DOHH2 (cell line): ENCODE results near the gene LINGO3.

ENCODE experiments used
- H3F3A ChIP-seq: fragments of 200-600 bp; sonication (generic), shearing (Covaris generic); 2 replicates; pipeline ENCODE4 v1.6.0; 2016; ENCODE audit warnings: antibody characterized with exemption, mild to moderate bottlenecking; ENCODE audit not compliant: control insufficient read depth, insufficient read depth
- H3K27ac ChIP-seq: fragments of 200-600 bp; sonication (generic); 2 replicates; pipeline ENCODE4 v1.5.1; 2014; ENCODE audit warnings: low read depth, mild to moderate bottlenecking, low read length, moderate library complexity
- H3K27me3 ChIP-seq: fragments of 200-600 bp; sonication (generic); 2 replicates; pipeline ENCODE4 v1.6.1; 2014; ENCODE audit warnings: mild to moderate bottlenecking, low read length, mixed read lengths; ENCODE audit not compliant: control insufficient read depth
- H3K36me3 ChIP-seq: fragments of 200-600 bp; sonication (generic); 2 replicates; pipeline ENCODE4 v1.6.1; 2014; ENCODE audit warnings: mild to moderate bottlenecking, low read length, moderate library complexity, mixed read lengths; ENCODE audit not compliant: control insufficient read depth
- H3K4me1 ChIP-seq: fragments of 200-600 bp; sonication (generic); 2 replicates; pipeline ENCODE4 v1.6.1; 2014; ENCODE audit warnings: mild to moderate bottlenecking, low read length, mixed read lengths; ENCODE audit not compliant: control insufficient read depth
- H3K4me2 ChIP-seq: fragments of 200-600 bp; sonication (generic); 2 replicates; pipeline ENCODE4 v1.6.0; 2014; ENCODE audit warnings: mild to moderate bottlenecking, low read length, moderate library complexity
- H3K4me3 ChIP-seq: fragments of 200-600 bp; sonication (generic); 2 replicates; pipeline ENCODE4 v1.5.1; 2014; ENCODE audit warnings: mild to moderate bottlenecking, low read length, mixed read lengths
- H3K79me2 ChIP-seq: fragments of 200-600 bp; sonication (generic); 2 replicates; pipeline ENCODE4 v1.6.1; 2014; ENCODE audit warnings: mild to moderate bottlenecking, low read length, mixed read lengths; ENCODE audit not compliant: control insufficient read depth
- H3K9me2 ChIP-seq: fragments of 200-600 bp; sonication (generic); replicated peaks from 2 replicates; pipeline ENCODE4 v1.6.1; 2014; ENCODE audit warnings: mild to moderate bottlenecking, low read length, mixed read lengths; ENCODE audit not compliant: control insufficient read depth
- H3K9me3 ChIP-seq: fragments of 200-600 bp; sonication (generic); 2 replicates; pipeline ENCODE4 v1.6.1; 2014; ENCODE audit warnings: antibody characterized with exemption, low read length, mixed read lengths; ENCODE audit not compliant: control insufficient read depth, insufficient read depth
- H4K20me1 ChIP-seq: fragments of 200-600 bp; sonication (generic); 2 replicates; pipeline ENCODE4 v1.6.0; 2014; ENCODE audit warnings: low read depth, mild to moderate bottlenecking, antibody characterized with exemption, low read length, moderate library complexity; ENCODE audit not compliant: control insufficient read depth, insufficient read depth
- EZH2phosphoT487 ChIP-seq: fragments of 200-600 bp; sonication (generic); IDR thresholded peaks from 2 replicates; pipeline ENCODE4 v1.6.1; 2017; ENCODE audit warnings: borderline replicate concordance, mild to moderate bottlenecking, antibody characterized with exemption, low read length, moderate library complexity, mixed read lengths
- TF ChIP-seq, protein P1 (sequence below): fragments of 200-600 bp; sonication (generic); IDR thresholded peaks from one replicate; pipeline ENCODE4 v1.5.1; 2014; ENCODE audit warnings: antibody characterized with exemption, mild to moderate bottlenecking, low read depth, low read length; ENCODE audit not compliant: poor library complexity, severe bottlenecking

The LINGO3 gene

DNA sequence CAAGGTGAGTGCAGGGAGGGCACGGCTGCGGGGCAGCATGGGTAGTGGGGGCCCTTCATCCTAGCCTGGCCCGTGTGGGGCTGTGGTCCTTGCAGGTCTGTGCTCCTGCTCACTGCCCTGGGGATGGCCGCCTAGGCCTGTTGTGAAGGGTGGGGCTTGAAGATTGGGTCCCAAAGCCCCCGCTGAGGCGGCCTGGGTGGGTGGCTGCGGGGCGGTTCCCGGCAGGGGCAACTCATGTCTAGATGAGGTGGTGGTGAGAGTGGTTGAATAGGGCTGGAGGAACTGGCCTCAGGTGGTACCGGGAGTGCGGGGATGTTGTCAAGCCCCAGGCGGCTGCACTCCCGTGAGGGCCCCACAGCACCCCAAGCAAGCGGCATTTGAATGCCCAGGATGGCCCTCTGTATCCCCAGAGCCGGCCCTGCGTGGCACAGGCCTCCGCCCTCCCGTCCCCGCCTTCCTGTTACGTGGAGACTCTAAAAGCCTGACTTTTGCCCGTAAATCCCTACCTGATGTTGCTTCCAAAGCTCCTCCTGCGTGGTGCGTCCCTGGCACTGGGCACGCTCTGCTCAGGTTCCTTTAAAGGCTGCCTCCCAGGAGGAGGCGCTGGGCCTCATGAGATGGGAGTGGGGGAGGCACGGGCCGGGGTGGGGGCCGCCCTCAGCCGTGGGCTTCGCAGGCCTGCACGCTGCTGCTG lies 35.5 kb upstream of the LINGO3 start:
- Histone ChIP-seq H3K4me2 (no peak overlapping the region), H3K4me1 (no peaks in the 10 kb centered on the region), H3K27me3 (no peaks in the 10 kb centered on the region), H3K36me3 (peaks cover 37% of the 10 kb centered on the region), H3F3A (no peaks in the 10 kb centered on the region), H3K9me2 (no peaks in the 10 kb centered on the region), H3K9me3 (no peaks in the 10 kb centered on the region), H3K79me2 (peaks cover 9% of the 10 kb centered on the region), H4K20me1 (peaks cover 3% of the 10 kb centered on the region; the same call in 1 of the 2 replicates), H3K27ac (no peak overlapping the region), H3K4me3 (no peak overlapping the region)
- TF ChIP-seq EZH2phosphoT487: no peak
- TF ChIP-seq, protein P1, sequence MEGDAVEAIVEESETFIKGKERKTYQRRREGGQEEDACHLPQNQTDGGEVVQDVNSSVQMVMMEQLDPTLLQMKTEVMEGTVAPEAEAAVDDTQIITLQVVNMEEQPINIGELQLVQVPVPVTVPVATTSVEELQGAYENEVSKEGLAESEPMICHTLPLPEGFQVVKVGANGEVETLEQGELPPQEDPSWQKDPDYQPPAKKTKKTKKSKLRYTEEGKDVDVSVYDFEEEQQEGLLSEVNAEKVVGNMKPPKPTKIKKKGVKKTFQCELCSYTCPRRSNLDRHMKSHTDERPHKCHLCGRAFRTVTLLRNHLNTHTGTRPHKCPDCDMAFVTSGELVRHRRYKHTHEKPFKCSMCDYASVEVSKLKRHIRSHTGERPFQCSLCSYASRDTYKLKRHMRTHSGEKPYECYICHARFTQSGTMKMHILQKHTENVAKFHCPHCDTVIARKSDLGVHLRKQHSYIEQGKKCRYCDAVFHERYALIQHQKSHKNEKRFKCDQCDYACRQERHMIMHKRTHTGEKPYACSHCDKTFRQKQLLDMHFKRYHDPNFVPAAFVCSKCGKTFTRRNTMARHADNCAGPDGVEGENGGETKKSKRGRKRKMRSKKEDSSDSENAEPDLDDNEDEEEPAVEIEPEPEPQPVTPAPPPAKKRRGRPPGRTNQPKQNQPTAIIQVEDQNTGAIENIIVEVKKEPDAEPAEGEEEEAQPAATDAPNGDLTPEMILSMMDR: no peak

GRCh38 chr19:2342656-2343288 lies 34.8 kb upstream of the LINGO3 start:
- Histone ChIP-seq H3K4me2 (no peak overlapping the region), H3K27ac (no peak overlapping the region), H3K4me1 (no peaks in the 10 kb centered on the region), H3K36me3 (peaks cover 37% of the 10 kb centered on the region), H3K9me2 (no peaks in the 10 kb centered on the region), H3F3A (no peaks in the 10 kb centered on the region), H3K4me3 (no peak overlapping the region), H3K9me3 (no peaks in the 10 kb centered on the region), H3K27me3 (no peaks in the 10 kb centered on the region), H3K79me2 (peaks cover 16% of the 10 kb centered on the region), H4K20me1 (peaks cover 3% of the 10 kb centered on the region)
- TF ChIP-seq, protein P1: no peak
- no peak for TF ChIP-seq EZH2phosphoT487

GRCh38 chr19:2341982-2342381 lies 34.0 kb upstream of the LINGO3 start:
- Histone ChIP-seq H3K36me3 (peaks cover 39% of the 10 kb centered on the region), H3K9me2 (no peaks in the 10 kb centered on the region)

More at GRCh38 chr19:2341982-2342381, 34.0 kb upstream of the LINGO3 start:
- Histone ChIP-seq H4K20me1 (peaks cover 5% of the 10 kb centered on the region), H3K4me2 (no peak overlapping the region), H3K27ac (no peak overlapping the region), H3K4me3 (no peak overlapping the region), H3K4me1 (no peaks in the 10 kb centered on the region), H3K9me3 (no peaks in the 10 kb centered on the region), H3F3A (no peaks in the 10 kb centered on the region), H3K79me2 (peaks cover 24% of the 10 kb centered on the region), H3K27me3 (no peaks in the 10 kb centered on the region)
- TF ChIP-seq EZH2phosphoT487: no peak
- TF ChIP-seq, protein P1: no peak
